Stomach smooth muscle (tissue), 2 donors: ENCODE measurements around the gene KIRREL2.

Experiments
- H3K27ac ChIP-seq: one replicate; pipeline ENCODE4 v1.7.0; 2013; ENCODE audit warnings: mild to moderate bottlenecking, low read length, inconsistent platforms
- H3K27me3 ChIP-seq, 2 donors: one replicate each; pipeline ENCODE4 v1.7.0; 2013; ENCODE audit warnings: low read length in 2 of 2; ENCODE audit not compliant: insufficient read depth in 2 of 2, control insufficient read depth in 1 of 2
- H3K36me3 ChIP-seq, 2 donors: one replicate each; pipeline ENCODE4 v1.7.0; 2013; ENCODE audit warnings: low read length in 2 of 2; ENCODE audit not compliant: control insufficient read depth in 2 of 2, insufficient read depth in 2 of 2
- H3K4me1 ChIP-seq: one replicate; pipeline ENCODE4 v1.7.0; 2013; ENCODE audit warnings: low read length; ENCODE audit not compliant: control insufficient read depth, insufficient read depth
- H3K4me3 ChIP-seq, 2 donors: one replicate each; pipeline ENCODE4 v1.7.0; 2013; ENCODE audit warnings: low read length in 2 of 2
- H3K9ac ChIP-seq, 2 donors: one replicate each; pipeline ENCODE4 v1.7.0; 2013; ENCODE audit warnings: low read length in 2 of 2, mild to moderate bottlenecking in 1 of 2
- H3K9me3 ChIP-seq, 2 donors: one replicate each; pipeline ENCODE4 v1.7.0; 2013; ENCODE audit warnings: low read length in 2 of 2; ENCODE audit not compliant: control insufficient read depth in 2 of 2
- donor health status: healthy.
- donor health status: Pancreatic carcinoma.

KIRREL2 gene

GRCh38 chr19:35870798-35871197 is 14.1 kb downstream of the KIRREL2 start:
- Histone ChIP-seq H3K27ac (no peak overlapping the region), H3K27me3 (peaks cover 11 to 39% of the 10 kb centered on the region in 2 donors), H3K9me3 (no peaks in the 10 kb centered on the region), H3K4me1 (peaks cover 22% of the 10 kb centered on the region), H3K36me3 (no peaks in the 10 kb centered on the region), H3K4me3 (no peak overlapping the region), H3K9ac (no peak overlapping the region)

GRCh38 chr19:35871611-35872010 is 14.9 kb downstream of the KIRREL2 start:
- Histone ChIP-seq H3K9me3 (no peaks in the 10 kb centered on the region), H3K4me3 (no peak overlapping the region), H3K27ac (no peak overlapping the region), H3K36me3 (no peaks in the 10 kb centered on the region), H3K9ac (no peak overlapping the region), H3K4me1 (peaks cover 22% of the 10 kb centered on the region), H3K27me3 (peaks cover 11 to 37% of the 10 kb centered on the region in 2 donors)

GRCh38 chr19:35872180-35872579 is 15.5 kb downstream of the KIRREL2 start:
- peaks cover 11 to 37% of the 10 kb centered on the region in 2 donors for H3K27me3 ChIP-seq
- H3K9me3 ChIP-seq: no peaks in the 10 kb centered on the region
- no peak overlapping the region for H3K27ac ChIP-seq
- H3K9ac ChIP-seq: no peak overlapping the region
- H3K4me1 ChIP-seq: peaks cover 22% of the 10 kb centered on the region
- no peaks in the 10 kb centered on the region for H3K36me3 ChIP-seq
- no peak overlapping the region for H3K4me3 ChIP-seq

DNA sequence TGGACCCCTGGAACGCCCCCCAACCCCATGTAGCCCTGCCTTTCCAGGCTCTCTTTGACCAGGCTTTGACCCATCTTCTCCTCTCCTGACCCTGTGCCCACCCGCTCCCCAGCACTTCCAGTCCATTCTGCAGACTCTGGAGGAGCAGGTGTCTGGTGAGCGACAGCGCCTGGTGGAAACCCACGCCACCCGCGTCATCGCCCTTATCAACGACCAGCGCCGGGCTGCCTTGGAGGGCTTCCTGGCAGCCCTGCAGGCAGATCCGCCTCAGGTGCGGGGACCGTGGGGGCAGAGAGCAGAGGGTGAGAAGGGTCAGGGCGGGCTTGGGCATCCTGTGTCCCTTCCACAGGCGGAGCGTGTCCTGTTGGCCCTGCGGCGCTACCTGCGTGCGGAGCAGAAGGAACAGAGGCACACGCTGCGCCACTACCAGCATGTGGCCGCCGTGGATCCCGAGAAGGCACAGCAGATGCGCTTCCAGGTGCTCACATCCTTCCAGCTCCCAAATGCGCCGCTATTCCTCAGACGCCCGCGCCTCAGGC is 17.8 kb downstream of the KIRREL2 start:
- Histone ChIP-seq H3K9ac (no peak overlapping the region), H3K27ac (no peak overlapping the region), H3K4me1 (peaks cover 8% of the 10 kb centered on the region), H3K27me3 (peaks cover 19 to 37% of the 10 kb centered on the region in 2 donors), H3K4me3 (no peak overlapping the region), H3K9me3 (no peaks in the 10 kb centered on the region), H3K36me3 (no peaks in the 10 kb centered on the region)

GRCh38 chr19:35879068-35879467 is 22.4 kb downstream of the KIRREL2 start:
- H3K4me1 ChIP-seq: no peaks in the 10 kb centered on the region
- no peaks in the 10 kb centered on the region for H3K9me3 ChIP-seq
- H3K27me3 ChIP-seq: peaks cover 9 to 11% of the 10 kb centered on the region in 2 donors
- H3K27ac ChIP-seq: no peak overlapping the region
- H3K4me3 ChIP-seq: no peak overlapping the region
- H3K36me3 ChIP-seq: no peaks in the 10 kb centered on the region
- no peak overlapping the region for H3K9ac ChIP-seq

- H3K27ac ChIP-seq: no peak overlapping the region
Measured at GRCh38 chr19:35879770-35880317, 23.1 kb downstream of the KIRREL2 start.

GRCh38 chr19:35882114-35882832 is 25.6 kb downstream of the KIRREL2 start:
- no peaks in the 10 kb centered on the region for H3K9me3 ChIP-seq
- no peaks in the 10 kb centered on the region for H3K36me3 ChIP-seq
- no peak overlapping the region for H3K27ac ChIP-seq
- no peak overlapping the region for H3K9ac ChIP-seq
- H3K4me3 ChIP-seq: no peak overlapping the region
- peaks cover 6 to 11% of the 10 kb centered on the region in 2 donors for H3K27me3 ChIP-seq
- H3K4me1 ChIP-seq: no peaks in the 10 kb centered on the region

More at GRCh38 chr19:35879770-35880317, 23.1 kb downstream of the KIRREL2 start:
- Histone ChIP-seq H3K4me1 (no peaks in the 10 kb centered on the region), H3K9me3 (no peaks in the 10 kb centered on the region), H3K36me3 (no peaks in the 10 kb centered on the region), H3K9ac (no peak overlapping the region), H3K4me3 (no peak overlapping the region), H3K27me3 (peaks cover 6 to 11% of the 10 kb centered on the region in 2 donors)

DNA sequence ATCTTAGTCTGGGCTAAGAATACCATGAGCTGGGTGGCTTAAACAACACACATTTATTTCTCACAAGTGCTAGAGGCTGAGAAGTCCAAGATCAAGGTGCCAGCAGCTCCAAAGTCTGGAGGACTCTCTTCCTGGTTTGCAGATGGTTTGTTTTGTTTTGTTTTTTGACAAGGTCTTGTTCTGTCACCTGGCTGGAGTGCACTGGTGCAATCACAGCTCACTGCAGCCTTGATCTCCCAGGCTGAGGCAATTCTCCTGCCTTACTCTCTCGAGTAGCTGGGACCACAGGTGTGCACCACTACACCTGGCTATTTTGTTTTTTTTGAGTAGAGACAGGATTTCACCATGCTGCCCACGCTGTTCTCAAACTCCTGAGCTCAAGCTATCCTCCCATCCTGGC is 27.2 kb downstream of the KIRREL2 start:
- no peak overlapping the region for H3K27ac ChIP-seq
- H3K27me3 ChIP-seq: peaks cover 2% of the 10 kb centered on the region in 2 donors
- no peaks in the 10 kb centered on the region for H3K9me3 ChIP-seq
- peaks cover 8 to 9% of the 10 kb centered on the region in 2 donors for H3K36me3 ChIP-seq
- H3K9ac ChIP-seq: no peak overlapping the region
- no peaks in the 10 kb centered on the region for H3K4me1 ChIP-seq
- no peak overlapping the region for H3K4me3 ChIP-seq

DNA sequence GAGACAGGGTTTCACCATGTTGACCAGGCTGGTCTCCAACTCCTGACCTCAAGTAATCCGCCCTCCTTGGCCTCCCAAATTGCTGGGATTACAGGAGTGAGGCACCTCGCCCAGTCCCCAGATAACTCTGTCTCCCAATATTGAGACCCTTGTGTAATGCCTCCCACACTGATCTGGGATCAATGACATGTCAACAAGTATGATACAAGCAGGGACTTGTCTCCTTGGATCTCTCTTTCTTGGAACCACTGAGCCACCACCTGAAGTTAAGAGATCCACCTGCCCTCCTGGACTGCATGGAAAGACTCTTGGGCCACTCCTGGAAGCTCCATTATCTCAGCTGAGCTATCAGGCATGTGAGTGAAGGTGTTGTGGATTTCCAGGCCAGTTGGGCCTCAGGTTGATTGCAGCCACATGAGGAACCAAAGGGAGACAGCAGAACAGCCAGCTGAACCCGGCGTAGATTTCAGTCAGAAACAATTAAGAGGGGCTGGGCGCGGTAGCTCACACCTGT is 28.6 kb downstream of the KIRREL2 start:
- Histone ChIP-seq H3K27ac (no peak overlapping the region), H3K9ac (no peak overlapping the region), H3K27me3 (no peaks in the 10 kb centered on the region), H3K36me3 (peaks cover 12 to 19% of the 10 kb centered on the region in 2 donors), H3K4me3 (no peak overlapping the region), H3K4me1 (no peaks in the 10 kb centered on the region), H3K9me3 (no peaks in the 10 kb centered on the region)

GRCh38 chr19:35885904-35886303 is 29.2 kb downstream of the KIRREL2 start:
- Histone ChIP-seq H3K36me3 (peaks cover 12 to 20% of the 10 kb centered on the region in 2 donors), H3K4me1 (no peaks in the 10 kb centered on the region), H3K9ac (no peak overlapping the region), H3K27me3 (no peaks in the 10 kb centered on the region), H3K27ac (no peak overlapping the region), H3K9me3 (no peaks in the 10 kb centered on the region), H3K4me3 (no peak overlapping the region)

DNA sequence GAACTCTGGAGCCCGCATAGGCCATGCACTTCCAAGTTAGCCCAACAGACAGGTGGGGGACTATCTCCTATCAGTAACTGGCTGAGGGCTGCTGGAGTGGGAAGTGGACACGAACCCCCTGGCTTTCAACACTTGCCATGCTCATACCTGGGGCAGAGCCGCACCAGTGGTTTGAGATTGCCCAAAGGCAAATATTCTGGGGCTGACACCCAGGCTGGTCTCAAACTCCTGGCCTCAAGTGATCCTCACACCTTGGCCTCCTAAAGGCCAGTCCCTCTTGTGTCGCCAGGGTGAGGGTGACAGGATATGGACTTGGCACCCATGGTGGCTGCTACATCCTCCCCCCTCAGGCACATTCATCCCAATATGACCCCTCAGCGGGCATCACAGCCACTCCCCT is 30.5 kb downstream of the KIRREL2 start:
- no peaks in the 10 kb centered on the region for H3K27me3 ChIP-seq
- no peaks in the 10 kb centered on the region for H3K4me1 ChIP-seq
- H3K9ac ChIP-seq: no peak overlapping the region
- peaks cover 12 to 22% of the 10 kb centered on the region in 2 donors for H3K36me3 ChIP-seq
- H3K27ac ChIP-seq: no peak overlapping the region
- H3K4me3 ChIP-seq: no peak overlapping the region
- no peaks in the 10 kb centered on the region for H3K9me3 ChIP-seq
